NCI-H2107 treated with DMSO at 0.1 percent for 48 hours (cell line): ENCODE results near the gene GXYLT2.

Source experiments
- DNase-seq: peaks from one replicate; lab custom pipeline; 2025; ENCODE audit not compliant: unreplicated experiment; lab: John Stamatoyannopoulos, UW

GXYLT2 gene

DNA sequence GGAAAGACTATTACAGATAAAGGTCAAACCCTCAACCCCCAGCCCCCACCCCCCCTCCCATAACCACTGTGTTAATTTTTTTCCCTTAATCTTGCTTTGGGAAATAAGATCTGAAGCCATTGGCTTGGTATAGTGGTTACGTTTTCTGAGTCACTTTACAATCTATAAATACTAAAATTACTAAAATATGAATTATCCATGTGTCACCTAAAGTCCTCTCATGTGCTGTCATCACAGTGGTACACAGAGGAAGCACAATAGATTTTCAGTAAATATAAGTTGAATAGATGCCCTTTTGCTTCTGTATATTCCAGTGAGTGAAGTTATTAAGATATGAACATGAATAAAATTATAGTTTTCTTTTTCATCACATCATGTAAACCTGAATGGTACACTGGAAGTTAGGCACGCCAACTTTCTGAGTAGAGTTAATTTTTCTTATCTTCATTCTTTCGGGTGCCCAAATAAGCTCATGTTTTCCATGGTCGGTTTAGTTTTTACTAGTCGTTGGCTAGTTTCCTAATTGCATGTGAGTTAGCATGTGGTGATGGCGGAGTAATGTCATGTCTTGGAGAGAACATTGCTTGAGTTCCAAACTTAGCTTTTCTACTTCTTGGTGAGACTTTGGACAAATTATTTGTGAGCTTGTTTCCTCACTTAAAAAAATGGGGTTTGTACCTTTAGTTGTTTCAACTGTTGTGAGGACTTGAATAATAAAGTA, 120.3 kb downstream of the GXYLT2 start:
- no peak for DNase-seq

DNA sequence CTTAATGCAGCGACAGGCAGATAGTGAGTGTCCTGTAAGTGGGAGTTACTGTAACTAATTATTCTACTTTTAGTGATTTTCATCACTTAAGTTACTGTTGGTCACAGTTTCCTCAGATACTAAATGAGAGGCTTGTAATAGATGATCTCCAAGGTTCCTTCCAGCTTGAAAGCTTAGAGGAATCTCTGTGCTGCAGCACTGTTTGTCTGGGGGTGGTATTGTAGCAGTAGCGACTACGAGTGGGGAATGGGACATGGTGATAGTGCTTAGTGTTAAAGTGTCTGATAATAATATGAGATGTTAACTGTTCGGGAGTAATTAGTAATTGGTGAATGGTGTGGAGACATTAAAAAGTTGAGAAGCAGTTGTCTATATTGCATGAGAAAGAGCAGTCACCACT, 121.2 kb downstream of the GXYLT2 start:
- DNase-seq = no peak

DNA sequence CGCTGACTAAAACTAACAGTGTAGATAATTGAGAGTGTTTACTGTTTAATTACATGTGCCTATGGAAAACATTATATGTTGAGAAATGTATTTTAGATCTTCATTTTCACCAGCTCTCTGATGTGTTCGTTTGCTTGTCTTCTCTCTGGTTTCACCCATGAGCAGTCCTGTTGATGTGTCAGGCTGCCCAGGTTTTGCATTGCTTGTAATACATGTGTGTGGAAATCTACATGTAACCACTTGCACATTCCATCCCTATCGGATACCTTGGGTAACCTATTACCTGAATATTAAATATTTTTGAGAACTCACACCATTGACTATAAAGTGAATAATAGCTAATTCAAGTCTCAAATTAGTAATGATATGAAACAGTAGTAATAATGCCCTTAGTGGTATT, 121.9 kb downstream of the GXYLT2 start:
- no peak for DNase-seq

DNA sequence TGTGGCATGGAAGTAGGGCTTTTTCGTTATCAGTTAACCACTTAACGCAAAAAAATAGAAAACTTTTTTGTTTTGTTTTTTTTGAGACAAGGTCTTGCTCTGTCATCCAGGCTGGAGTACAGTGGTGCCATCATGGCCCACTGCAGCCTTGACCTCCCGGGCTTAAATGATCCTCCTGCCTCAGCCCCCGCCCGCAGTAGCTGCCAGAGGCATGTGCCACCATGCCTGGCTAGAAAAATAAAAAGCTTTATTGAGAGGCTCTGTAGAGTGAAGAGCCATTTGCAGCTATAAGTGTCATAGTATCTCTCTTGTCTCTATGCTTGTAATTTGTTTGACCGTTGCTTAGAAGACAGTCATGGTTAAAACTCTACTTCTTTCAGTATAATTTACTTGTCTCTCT, 122.3 kb downstream of the GXYLT2 start:
- DNase-seq = no peak

DNA sequence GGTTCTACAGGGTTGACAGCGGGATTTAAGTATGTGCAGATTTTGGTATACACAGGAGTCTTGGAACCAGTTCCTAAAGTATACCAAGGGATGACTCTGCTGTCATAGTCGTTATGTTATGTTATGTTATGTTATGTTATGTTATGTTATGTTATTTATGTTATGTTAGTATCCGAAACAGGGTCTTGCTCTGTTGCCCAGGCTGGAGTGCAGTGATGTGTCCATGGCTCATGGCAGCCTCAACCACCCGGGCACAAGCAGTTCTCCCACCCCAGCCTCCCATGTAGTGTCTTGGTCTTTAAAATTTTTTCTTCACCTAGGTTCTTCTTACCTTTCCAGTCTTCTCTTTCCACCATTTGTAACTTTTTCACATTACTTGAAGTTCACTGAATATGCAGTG, 130.5 kb downstream of the GXYLT2 start:
- DNase-seq = no peak

DNA sequence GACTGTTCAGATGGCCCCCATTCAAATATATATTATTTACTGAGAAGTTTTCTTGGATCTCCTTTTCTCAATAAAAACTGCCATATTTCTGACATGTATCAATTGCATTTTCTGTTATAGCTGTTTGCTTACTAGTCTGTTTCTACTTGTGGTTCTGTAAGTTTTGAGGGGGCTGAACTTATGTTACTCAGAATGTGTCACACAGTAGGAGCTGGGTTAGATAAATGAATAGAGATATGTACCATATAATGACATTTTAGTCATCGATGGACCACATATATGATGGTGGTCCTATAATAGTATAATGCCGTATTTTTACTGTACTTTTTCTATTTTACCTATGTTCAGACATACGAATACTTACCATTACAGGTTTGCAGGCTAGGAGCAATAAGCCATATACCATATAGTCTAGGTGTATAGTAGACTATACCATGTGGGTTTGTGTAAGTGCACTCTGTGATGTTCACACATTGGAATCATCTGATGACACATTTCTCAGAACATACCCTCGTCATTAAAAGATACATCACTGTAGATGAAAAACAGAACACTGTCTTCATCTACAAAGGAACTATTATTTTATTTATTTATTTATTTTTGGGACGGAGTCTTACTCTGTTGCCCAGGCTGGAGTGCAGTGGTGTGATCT, 131.1 kb downstream of the GXYLT2 start:
- DNase-seq = no peak

DNA sequence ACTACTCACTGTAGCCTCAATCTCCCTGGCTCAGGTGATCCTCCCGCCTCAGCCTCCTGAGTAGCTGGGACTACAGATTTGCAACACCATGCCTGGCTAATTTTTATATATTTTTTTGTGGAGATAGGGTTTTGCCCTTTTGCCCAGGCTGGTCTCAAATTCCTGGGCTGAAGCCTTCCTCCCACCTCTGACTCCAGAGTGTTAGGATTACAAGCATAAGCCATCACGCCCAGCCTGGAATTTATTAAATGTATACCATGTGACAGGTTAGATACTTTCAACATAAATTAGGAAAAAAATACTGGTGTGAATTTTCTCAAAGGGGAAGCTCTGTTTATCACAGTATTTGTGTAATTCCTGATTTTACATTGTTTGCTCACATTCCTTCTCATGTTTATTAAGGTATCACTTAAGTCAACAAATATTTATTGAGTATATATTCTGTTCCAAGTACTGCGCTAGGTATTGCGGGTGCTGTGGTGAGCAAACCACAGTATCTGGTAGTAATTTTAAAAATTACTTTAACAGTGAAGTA, 133.5 kb downstream of the GXYLT2 start:
- DNase-seq = no peak

DNA sequence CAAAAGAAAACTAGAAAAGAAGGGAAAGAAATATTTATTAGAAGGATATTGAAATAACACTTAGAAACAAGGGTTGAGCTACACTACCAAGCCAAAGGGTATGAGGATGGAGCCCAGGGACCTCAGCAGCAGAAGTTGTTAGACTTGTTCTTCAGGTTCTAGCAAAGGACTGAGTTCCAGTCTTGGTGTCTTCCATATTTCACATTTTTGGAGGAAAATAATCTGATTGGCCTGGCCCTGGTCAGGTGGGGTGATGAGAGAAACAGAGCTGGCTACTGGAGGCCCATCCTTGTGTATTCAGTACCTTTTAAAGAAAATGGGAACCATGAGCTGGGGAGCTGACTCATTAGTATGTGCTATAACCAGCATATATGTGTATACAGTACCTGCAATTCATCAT, 137.0 kb downstream of the GXYLT2 start:
- DNase-seq = no peak

DNA sequence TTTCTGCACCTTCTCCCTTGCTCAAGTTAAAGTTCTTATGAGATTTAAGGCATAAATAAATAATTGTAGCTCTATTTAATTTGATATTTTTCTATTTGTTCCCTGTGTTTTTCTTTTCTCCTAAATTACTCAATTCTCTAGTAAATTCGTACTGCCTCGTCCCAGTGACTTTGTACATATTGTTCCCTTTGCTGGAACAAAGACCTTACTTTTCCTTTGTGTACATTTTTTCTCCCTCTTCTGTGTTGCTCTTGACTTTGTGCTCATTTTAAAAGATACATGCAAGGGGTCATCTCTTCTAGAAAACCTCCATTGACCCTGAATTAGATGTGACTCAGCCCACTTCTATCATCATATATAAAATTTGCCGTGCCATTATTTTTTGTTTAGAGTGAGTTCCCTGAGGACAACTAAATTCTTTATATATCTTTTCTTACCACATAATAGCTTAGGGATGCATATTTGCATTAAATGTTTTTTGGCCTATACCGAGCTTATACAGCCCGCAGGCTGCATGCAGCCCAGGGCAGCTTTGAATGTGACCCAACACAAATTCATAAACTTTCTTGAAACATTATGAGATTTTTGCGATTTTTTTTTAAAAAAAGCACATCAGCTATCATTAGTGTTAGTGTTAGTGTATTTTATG, 138.4 kb downstream of the GXYLT2 start:
- DNase-seq = no peak
